Mesothelial cell of epicardium (in vitro differentiated cells): ENCODE results near the gene BUB1B. TPM values are rescaled to one million over a fixed set of nuclear protein-coding genes. Genes with fewer than 3 reads are reported as not detected.
A peak's percentile ranks its signal among the peaks of the same experiment; 100 is the strongest.
"Not testable (repeated sequence)": the region's sequence is repeated elsewhere in the genome, so short reads cannot be mapped to it uniquely, and the experiment has no call there.

ENCODE experiments used
- DNase-seq, 2 experiments: peaks; one replicate each; pipeline ENCODE4 v3.0.0; 2021; ENCODE audit warnings: low spot score in 2 of 2; ENCODE audit not compliant: unreplicated experiment in 2 of 2
- H3K27ac Mint-ChIP-seq: 2 replicates; pipeline ENCODE4 v1.8.0; 2021; ENCODE audit warnings: mixed read lengths
- H3K27me3 Mint-ChIP-seq: 2 replicates; pipeline ENCODE4 v1.8.0; 2021; ENCODE audit warnings: low read depth, mixed read lengths
- H3K36me3 Mint-ChIP-seq: 2 replicates; pipeline ENCODE4 v1.8.0; 2021; ENCODE audit warnings: mixed read lengths
- H3K4me1 Mint-ChIP-seq: 2 replicates; pipeline ENCODE4 v1.8.0; 2021; ENCODE audit warnings: mixed read lengths
- H3K4me3 Mint-ChIP-seq: 2 replicates; pipeline ENCODE4 v1.8.0; 2021; ENCODE audit warnings: mild to moderate bottlenecking, moderate library complexity, mixed read lengths
- H3K9me3 Mint-ChIP-seq: 2 replicates; pipeline ENCODE4 v1.8.0; 2021; ENCODE audit warnings: mixed read lengths
- CTCF ChIP-seq: fragments of 200-600 bp; sonication (generic); IDR thresholded peaks from one replicate; pipeline ENCODE4 v1.5.0; 2021; ENCODE audit warnings: antibody characterized with exemption; ENCODE audit not compliant: unreplicated experiment
- total RNA-seq: library from RNA; stranded (reverse); gene quantifications from 3 replicates; pipeline ENCODE4 v1.2.1, GENCODE V29; 2021

The BUB1B gene
- total RNA-seq, 1 donor from 2014 or later: 35.5 TPM

DNA sequence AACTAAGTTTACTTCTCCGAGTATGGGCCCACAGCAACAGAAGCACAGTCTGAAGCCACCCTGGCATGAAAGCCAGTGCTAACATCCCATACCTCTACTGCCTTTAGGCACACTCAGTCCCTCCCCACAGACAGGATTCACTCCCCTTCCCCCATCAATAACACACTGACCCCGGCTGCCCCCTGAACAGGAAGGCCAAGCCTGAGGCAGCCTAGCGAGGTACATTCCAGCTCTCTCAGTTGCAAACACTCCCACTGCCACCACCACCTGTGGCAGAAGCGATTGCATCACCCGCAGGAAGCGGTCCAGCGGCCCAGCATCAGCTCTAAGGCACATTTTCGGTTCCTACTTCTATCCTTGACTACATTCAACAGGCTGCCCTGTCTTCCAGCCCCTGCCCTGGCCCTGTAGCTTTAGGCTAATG, 45.2 kb upstream of the BUB1B start:
- no peak overlapping the region for H3K27ac Mint-ChIP-seq
- no peak for TF ChIP-seq CTCF
- no peaks in the 10 kb centered on the region for H3K27me3 Mint-ChIP-seq
- DNase-seq: no peak
- no peak overlapping the region for H3K4me3 Mint-ChIP-seq
- no peaks in the 10 kb centered on the region for H3K36me3 Mint-ChIP-seq
- peaks cover 19% of the 10 kb centered on the region for H3K4me1 Mint-ChIP-seq
- no peaks in the 10 kb centered on the region for H3K9me3 Mint-ChIP-seq

DNA sequence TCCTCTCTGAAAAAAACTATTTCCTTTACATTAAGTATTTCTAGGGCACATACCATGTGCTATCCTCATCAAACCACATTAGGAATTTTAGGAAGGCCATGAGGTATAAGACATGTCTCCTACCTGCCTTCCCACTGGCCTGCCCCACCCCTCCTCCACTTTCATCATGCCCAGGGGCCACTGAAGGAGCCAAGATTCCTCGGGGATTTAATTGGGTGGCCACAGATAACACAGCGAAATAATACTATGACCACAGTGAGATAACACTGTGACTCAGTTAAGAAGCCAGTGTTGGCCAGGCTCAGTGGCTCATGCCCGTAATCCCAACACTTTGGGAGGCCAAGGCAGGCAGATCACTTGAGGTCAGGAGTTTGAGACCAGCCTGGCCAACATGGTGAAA, 42.4 kb upstream of the BUB1B start:
- no peak for DNase-seq
- Mint-ChIP-seq H3K27ac (no peak overlapping the region), H3K27me3 (no peaks in the 10 kb centered on the region), H3K4me3 (no peak overlapping the region), H3K4me1 (peaks cover 8% of the 10 kb centered on the region), H3K36me3 (no peaks in the 10 kb centered on the region), H3K9me3 (no peaks in the 10 kb centered on the region)
- no peak for TF ChIP-seq CTCF

GRCh38 chr15:40121911-40122638, 38.8 kb upstream of the BUB1B start:
- Mint-ChIP-seq H3K27ac (no peak overlapping the region), H3K36me3 (no peaks in the 10 kb centered on the region), H3K9me3 (no peaks in the 10 kb centered on the region), H3K4me1 (peaks cover 14% of the 10 kb centered on the region), H3K4me3 (no peak overlapping the region), H3K27me3 (peaks cover 2% of the 10 kb centered on the region)
- no peak for TF ChIP-seq CTCF
- no peak for DNase-seq

- not testable (repeated sequence) for DNase-seq, H3K9me3 Mint-ChIP-seq, H3K4me3 Mint-ChIP-seq, H3K27ac Mint-ChIP-seq, H3K36me3 Mint-ChIP-seq
- H3K27me3 Mint-ChIP-seq: peaks cover 11% of the 10 kb centered on the region
- peaks cover 14% of the 10 kb centered on the region for H3K4me1 Mint-ChIP-seq
These were observed 37.9 kb upstream of the BUB1B start for GRCh38 chr15:40122989-40123388.

GRCh38 chr15:40123863-40124262, 37.0 kb upstream of the BUB1B start:
- H3K4me3 Mint-ChIP-seq, DNase-seq, H3K36me3 Mint-ChIP-seq, H3K9me3 Mint-ChIP-seq, H3K27ac Mint-ChIP-seq: not testable (repeated sequence)
- peaks cover 18% of the 10 kb centered on the region for H3K27me3 Mint-ChIP-seq
- H3K4me1 Mint-ChIP-seq: peaks cover 14% of the 10 kb centered on the region

- not testable (repeated sequence) for DNase-seq, H3K9me3 Mint-ChIP-seq, H3K4me3 Mint-ChIP-seq, H3K27ac Mint-ChIP-seq, H3K36me3 Mint-ChIP-seq
- H3K4me1 Mint-ChIP-seq: peaks cover 14% of the 10 kb centered on the region
- peaks cover 22% of the 10 kb centered on the region for H3K27me3 Mint-ChIP-seq
These were observed 36.5 kb upstream of the BUB1B start for GRCh38 chr15:40124333-40124732.

- not testable (repeated sequence) for H3K4me3 Mint-ChIP-seq, H3K9me3 Mint-ChIP-seq, H3K36me3 Mint-ChIP-seq, DNase-seq
- peak overlapping the region; percentile 84 for H3K27ac Mint-ChIP-seq
- H3K27me3 Mint-ChIP-seq: peaks cover 26% of the 10 kb centered on the region
- H3K4me1 Mint-ChIP-seq: peaks cover 14% of the 10 kb centered on the region
These were observed 36.0 kb upstream of the BUB1B start for GRCh38 chr15:40124807-40125285.
